NCI-H2107 treated with DMSO at 0.1 percent for 48 hours (cell line): ENCODE data around the gene TCF19.
"Not testable (repeated sequence)": the region's sequence is repeated elsewhere in the genome, so short reads cannot be mapped to it uniquely, and the experiment has no call there.

Experiments
- DNase-seq: peaks from one replicate; lab custom pipeline; 2025; ENCODE audit not compliant: unreplicated experiment; lab: John Stamatoyannopoulos, UW

The TCF19 gene

GRCh38 chr6:31179042-31179386 lies 20.6 kb downstream of the TCF19 start:
- no peak for DNase-seq

GRCh38 chr6:31179896-31180295 lies 21.5 kb downstream of the TCF19 start:
- DNase-seq = no peak

GRCh38 chr6:31180500-31180899 lies 22.1 kb downstream of the TCF19 start:
- DNase-seq = no peak

- DNase-seq = not testable (repeated sequence)
Observed at GRCh38 chr6:31183287-31183686, 24.9 kb downstream of the TCF19 start.

GRCh38 chr6:31183859-31184258 lies 25.5 kb downstream of the TCF19 start:
- not testable (repeated sequence) for DNase-seq

GRCh38 chr6:31185695-31186051 lies 27.3 kb downstream of the TCF19 start:
- DNase-seq = not testable (repeated sequence)

- no peak for DNase-seq
Observed at GRCh38 chr6:31186052-31186734, 27.8 kb downstream of the TCF19 start.

GRCh38 chr6:31187780-31188194 lies 29.4 kb downstream of the TCF19 start:
- no peak for DNase-seq

GRCh38 chr6:31189223-31189622 lies 30.8 kb downstream of the TCF19 start:
- DNase-seq = not testable (repeated sequence)

GRCh38 chr6:31190488-31190887 lies 32.1 kb downstream of the TCF19 start:
- DNase-seq = no peak

GRCh38 chr6:31192431-31193105 lies 34.2 kb downstream of the TCF19 start:
- DNase-seq = peak; percentile 18

- DNase-seq = no peak
Observed at GRCh38 chr6:31193206-31193605, 34.8 kb downstream of the TCF19 start.

- no peak for DNase-seq
Observed at GRCh38 chr6:31194061-31194834, 35.9 kb downstream of the TCF19 start.

- not testable (repeated sequence) for DNase-seq
Observed at GRCh38 chr6:31195308-31195979, 37.1 kb downstream of the TCF19 start.

- DNase-seq = not testable (repeated sequence)
Observed at GRCh38 chr6:31196251-31197022, 38.0 kb downstream of the TCF19 start.

GRCh38 chr6:31197559-31198305 lies 39.3 kb downstream of the TCF19 start:
- peak; percentile 41 for DNase-seq

- DNase-seq = not testable (repeated sequence)
Observed at GRCh38 chr6:31199105-31199452, 40.7 kb downstream of the TCF19 start.

- DNase-seq = no peak
Observed at GRCh38 chr6:31202259-31203166, 44.1 kb downstream of the TCF19 start.

GRCh38 chr6:31203345-31203979 lies 45.1 kb downstream of the TCF19 start:
- DNase-seq = peak; percentile 75
